WTC11 (cell line): Measurements from ENCODE around the gene EFCAB12. TPM values are rescaled to one million over a fixed set of nuclear protein-coding genes. Genes with fewer than 3 reads are reported as not detected.
A peak's percentile ranks its signal among the peaks of the same experiment; 100 is the strongest.

Experiments used
- ATAC-seq: fragments of 200-7000 bp; cut with Tn5 transposase; 2 replicates; pipeline ENCODE4 v1.10.0; 2021; ENCODE audit warnings: mild to moderate bottlenecking, moderate library complexity
- CTCF ChIA-PET: fragments of 300-600 bp; sonication (Branson Sonifier 250); formaldehyde crosslinking; loops from one replicate; lab custom pipeline; 2021; ENCODE audit warnings: antibody characterized with exemption; lab: Charles Lee
- POLR2A ChIA-PET: fragments of 350-600 bp; sonication (Branson Sonifier 250); formaldehyde crosslinking; loops from one replicate; lab custom pipeline; 2021; ENCODE audit warnings: antibody characterized with exemption; lab: Charles Lee
- DNase-seq: peaks from one replicate; pipeline ENCODE4 v3.0.0; 2021; ENCODE audit warnings: low spot score
- H3K27ac Mint-ChIP-seq: 2 replicates; pipeline ENCODE4 v1.8.0; 2021; ENCODE audit warnings: mixed read lengths
- H3K27me3 Mint-ChIP-seq: 2 replicates; pipeline ENCODE4 v1.8.0; 2021; ENCODE audit warnings: low read depth, mild to moderate bottlenecking, moderate library complexity, mixed read lengths
- H3K36me3 Mint-ChIP-seq: 2 replicates; pipeline ENCODE4 v1.8.0; 2021; ENCODE audit warnings: mixed read lengths
- H3K4me1 Mint-ChIP-seq: 2 replicates; pipeline ENCODE4 v1.8.0; 2022; ENCODE audit warnings: mixed read lengths
- H3K4me3 Mint-ChIP-seq: 2 replicates; pipeline ENCODE4 v1.8.0; 2021; ENCODE audit warnings: mild to moderate bottlenecking, moderate library complexity, mixed read lengths
- H3K9me3 Mint-ChIP-seq: 2 replicates; pipeline ENCODE4 v1.8.0; 2021; ENCODE audit warnings: mixed read lengths
- ATF6 ChIP-seq: sonication (generic); formaldehyde crosslinking; IDR thresholded peaks from 2 replicates; pipeline ENCODE4 v1.8.1; 2023; ENCODE audit warnings: mild to moderate bottlenecking, missing genetic modification reagents
- CREM ChIP-seq: sonication (generic); formaldehyde crosslinking; IDR thresholded peaks from 2 replicates; pipeline ENCODE4 v1.8.1; 2022; ENCODE audit warnings: mild to moderate bottlenecking, missing genetic modification reagents, moderate library complexity
- ELF4 ChIP-seq: sonication (generic); formaldehyde crosslinking; IDR thresholded peaks from 2 replicates; pipeline ENCODE4 v1.8.1; 2022; ENCODE audit warnings: low read depth, mild to moderate bottlenecking, moderate library complexity, missing genetic modification reagents
- ESRRA ChIP-seq: sonication (generic); formaldehyde crosslinking; IDR thresholded peaks from 2 replicates; pipeline ENCODE4 v1.8.1; 2022; ENCODE audit warnings: mild to moderate bottlenecking, missing genetic modification reagents, borderline replicate concordance
- FOXP4 ChIP-seq: sonication (generic); formaldehyde crosslinking; IDR thresholded peaks from 2 replicates; pipeline ENCODE4 v1.8.0; 2022; ENCODE audit warnings: mild to moderate bottlenecking, missing genetic modification reagents
- GABPB1 ChIP-seq: sonication (generic); formaldehyde crosslinking; IDR thresholded peaks from 2 replicates; pipeline ENCODE4 v1.8.1; 2023; ENCODE audit warnings: mild to moderate bottlenecking, missing genetic modification reagents
- GTF2I ChIP-seq: fragments of 250-450 bp; sonication (Bioruptor Pico); conservative IDR thresholded peaks from 2 replicates; pipeline ENCODE4 v1.4.0; 2021; ENCODE audit warnings: mild to moderate bottlenecking
- HMGA2 ChIP-seq: fragments of 250-450 bp; sonication (Bioruptor Pico); IDR thresholded peaks from 2 replicates; pipeline ENCODE4 v1.4.0; 2021; ENCODE audit warnings: mild to moderate bottlenecking, moderate library complexity
- IRF1 ChIP-seq: sonication (generic); formaldehyde crosslinking; IDR thresholded peaks from 2 replicates; pipeline ENCODE4 v1.8.0; 2023; ENCODE audit warnings: missing genetic modification reagents
- IRF2 ChIP-seq: sonication (generic); formaldehyde crosslinking; IDR thresholded peaks from 2 replicates; pipeline ENCODE4 v1.8.0; 2022; ENCODE audit warnings: low read depth, missing genetic modification reagents, borderline replicate concordance
- MYBL2 ChIP-seq: sonication (generic); formaldehyde crosslinking; IDR thresholded peaks from 2 replicates; pipeline ENCODE4 v1.8.1; 2023; ENCODE audit warnings: mild to moderate bottlenecking, moderate library complexity, missing genetic modification reagents
- NFE2L1 ChIP-seq: sonication (generic); formaldehyde crosslinking; IDR thresholded peaks from 2 replicates; pipeline ENCODE4 v1.8.1; 2023; ENCODE audit warnings: missing genetic modification reagents
- OVOL2 ChIP-seq: fragments of 250-450 bp; sonication (Bioruptor Pico); IDR thresholded peaks from 2 replicates; pipeline ENCODE4 v1.9.0; 2021; ENCODE audit warnings: mild to moderate bottlenecking, borderline replicate concordance
- RELA ChIP-seq: sonication (generic); formaldehyde crosslinking; IDR thresholded peaks from 2 replicates; pipeline ENCODE4 v1.8.1; 2022; ENCODE audit warnings: missing genetic modification reagents, mild to moderate bottlenecking, borderline replicate concordance
- RORB ChIP-seq: fragments of 250-450 bp; sonication (Bioruptor Pico); IDR thresholded peaks from 2 replicates; pipeline ENCODE4 v1.9.0; 2021; ENCODE audit warnings: mild to moderate bottlenecking
- SP1 ChIP-seq: sonication (generic); formaldehyde crosslinking; conservative IDR thresholded peaks from 2 replicates; pipeline ENCODE4 v1.8.1; 2022; ENCODE audit warnings: missing genetic modification reagents
- TEAD1 ChIP-seq: sonication (generic); formaldehyde crosslinking; IDR thresholded peaks from 2 replicates; pipeline ENCODE4 v1.8.0; 2022; ENCODE audit warnings: mild to moderate bottlenecking, missing genetic modification reagents
- TEAD4 ChIP-seq: sonication (generic); formaldehyde crosslinking; IDR thresholded peaks from 2 replicates; pipeline ENCODE4 v1.8.0; 2022; ENCODE audit warnings: mild to moderate bottlenecking, missing genetic modification reagents
- ZBTB21 ChIP-seq: sonication (generic); formaldehyde crosslinking; IDR thresholded peaks from 2 replicates; pipeline ENCODE4 v1.8.1; 2023; ENCODE audit warnings: mild to moderate bottlenecking, missing genetic modification reagents, borderline replicate concordance
- ZMAT4 ChIP-seq: fragments of 250-450 bp; sonication (Bioruptor Pico); IDR thresholded peaks from 2 replicates; pipeline ENCODE4 v1.9.0; 2021; ENCODE audit warnings: mild to moderate bottlenecking
- ZNF121 ChIP-seq: sonication (generic); formaldehyde crosslinking; IDR thresholded peaks from 2 replicates; pipeline ENCODE4 v1.8.0; 2023; ENCODE audit warnings: missing genetic modification reagents
- ZNF138 ChIP-seq: sonication (generic); formaldehyde crosslinking; conservative IDR thresholded peaks from 2 replicates; pipeline ENCODE4 v1.8.1; 2022; ENCODE audit warnings: mild to moderate bottlenecking, moderate library complexity, missing genetic modification reagents
- ZNF263 ChIP-seq: sonication (generic); formaldehyde crosslinking; IDR thresholded peaks from 2 replicates; pipeline ENCODE4 v1.8.1; 2022; ENCODE audit warnings: low read depth, mild to moderate bottlenecking, moderate library complexity, missing genetic modification reagents
- ZNF281 ChIP-seq: sonication (generic); formaldehyde crosslinking; IDR thresholded peaks from 2 replicates; pipeline ENCODE4 v1.8.0; 2023; ENCODE audit warnings: mild to moderate bottlenecking, missing genetic modification reagents
- ZNF396 ChIP-seq: fragments of 250-450 bp; sonication (Bioruptor Pico); IDR thresholded peaks from 2 replicates; pipeline ENCODE4 v1.8.0; 2021; ENCODE audit warnings: mild to moderate bottlenecking, moderate library complexity, borderline replicate concordance
- ZNF416 ChIP-seq: fragments of 250-450 bp; sonication (Bioruptor Pico); IDR thresholded peaks from 2 replicates; pipeline ENCODE4 v1.9.0; 2021; ENCODE audit warnings: mild to moderate bottlenecking, inconsistent platforms
- ZNF671 ChIP-seq: fragments of 250-450 bp; sonication (Bioruptor Pico); IDR thresholded peaks from 2 replicates; pipeline ENCODE4 v1.8.0; 2021; ENCODE audit warnings: mild to moderate bottlenecking
- total RNA-seq: library from RNA; stranded (reverse); gene quantifications from 3 replicates; pipeline ENCODE4 v1.2.3, GENCODE V29; 2021

Gene EFCAB12
- total RNA-seq, 1 experiment from 2014 or later = 0.20 TPM

DNA sequence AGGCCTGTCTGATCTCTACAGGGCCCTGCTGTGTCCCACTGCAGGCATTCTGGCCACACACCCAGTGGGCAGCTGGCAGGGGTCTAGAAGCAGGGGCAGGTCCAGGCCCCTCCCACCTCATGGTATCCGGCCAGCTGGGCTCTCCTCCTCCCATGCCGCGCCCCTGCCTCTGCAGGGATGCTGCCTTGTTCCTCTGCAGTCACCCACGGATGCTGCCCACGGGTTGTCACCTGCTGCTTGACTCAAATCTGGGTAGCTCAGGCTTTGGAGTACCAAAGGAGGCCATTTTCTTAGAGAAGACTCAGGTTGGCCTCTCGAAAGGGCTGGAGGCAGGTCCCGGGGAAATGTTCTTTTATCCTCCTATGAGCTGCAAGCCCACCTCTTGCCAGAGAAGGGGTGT lies 25.0 kb downstream of the EFCAB12 start:
- POLR2A ChIA-PET = no interaction called here
- CTCF ChIA-PET = interaction anchor here (1.4 kb wide), 2 partner anchors 20 to 190 kb away, joined by 3 to 4 read pairs; no protein-coding TSS in a partner anchor
- H3K4me1 Mint-ChIP-seq = peaks cover 3% of the 10 kb centered on the region
- no peak for ATAC-seq
- H3K4me3 Mint-ChIP-seq = no peak overlapping the region
- no peak for TF ChIP-seq GABPB1 (CRISPR knock-in tag)
- TF ChIP-seq ESRRA (CRISPR knock-in tag) = no peak
- TF ChIP-seq IRF1 (CRISPR knock-in tag) = no peak
- 0 out of 2 replicates have a peak, but pooled peaks have one; percentile 24 for TF ChIP-seq ZNF121
- TF ChIP-seq, all 79 proteins: peak for 1
- H3K27me3 Mint-ChIP-seq = no peaks in the 10 kb centered on the region; the same call in 1 of the 2 replicates
- no peak overlapping the region for H3K27ac Mint-ChIP-seq
- DNase-seq = no peak
- no peaks in the 10 kb centered on the region for H3K36me3 Mint-ChIP-seq
- H3K9me3 Mint-ChIP-seq = no peaks in the 10 kb centered on the region

GRCh38 chr3:129402616-129403015 lies 25.8 kb downstream of the EFCAB12 start:
- POLR2A ChIA-PET = no interaction called here
- no peak for ATAC-seq
- Mint-ChIP-seq H3K27me3 (no peaks in the 10 kb centered on the region; the same call in 1 of the 2 replicates), H3K4me1 (peaks cover 9% of the 10 kb centered on the region), H3K27ac (no peak overlapping the region), H3K36me3 (no peaks in the 10 kb centered on the region), H3K4me3 (no peak overlapping the region), H3K9me3 (no peaks in the 10 kb centered on the region)
- TF ChIP-seq HMGA2 (CRISPR knock-in tag) (no peak), ZNF138 (CRISPR knock-in tag) (no peak), FOXP4 (CRISPR knock-in tag) (no peak), NFE2L1 (CRISPR knock-in tag) (no peak), SP1 (CRISPR knock-in tag) (no peak), OVOL2 (CRISPR knock-in tag) (no peak), TEAD4 (CRISPR knock-in tag) (no peak), MYBL2 (no peak), IRF2 (no peak), ZNF281 (CRISPR knock-in tag) (no peak), ZMAT4 (CRISPR knock-in tag) (no peak), ZNF396 (CRISPR knock-in tag) (no peak), RELA (CRISPR knock-in tag) (no peak), ZNF671 (CRISPR knock-in tag) (no peak), GTF2I (CRISPR knock-in tag) (no peak)
- CTCF ChIA-PET = no interaction called here
- no peak for DNase-seq

GRCh38 chr3:129402210-129402609 lies 26.2 kb downstream of the EFCAB12 start:
- Mint-ChIP-seq H3K36me3 (no peaks in the 10 kb centered on the region), H3K9me3 (no peaks in the 10 kb centered on the region), H3K4me1 (peaks cover 9% of the 10 kb centered on the region), H3K27ac (no peak overlapping the region), H3K4me3 (no peak overlapping the region), H3K27me3 (no peaks in the 10 kb centered on the region; the same call in 1 of the 2 replicates)
- no peak for DNase-seq
- ChIA-PET POLR2A (no interaction called here), CTCF (interaction anchor here (1.2 kb wide), 1 partner anchor 19 kb away, joined by 6 read pairs; no protein-coding TSS in a partner anchor)
- no peak for ATAC-seq
- TF ChIP-seq ZBTB21 (CRISPR knock-in tag) (no peak), CREM (CRISPR knock-in tag) (no peak), ZNF263 (CRISPR knock-in tag) (no peak), SP1 (CRISPR knock-in tag) (no peak), ATF6 (CRISPR knock-in tag) (no peak), TEAD1 (CRISPR knock-in tag) (no peak), ZNF416 (no peak), RORB (CRISPR knock-in tag) (no peak), ELF4 (CRISPR knock-in tag) (no peak)
